SJCRH30 (cell line): ENCODE measurements around the gene PCDHGB5. TPM values are rescaled to one million over a fixed set of nuclear protein-coding genes. Genes with fewer than 3 reads are reported as not detected.
A peak's percentile ranks its signal among the peaks of the same experiment; 100 is the strongest.
"Not testable (repeated sequence)": the region's sequence is repeated elsewhere in the genome, so short reads cannot be mapped to it uniquely, and the experiment has no call there.

ENCODE experiments used
- DNase-seq, 2 experiments: peaks; one replicate each; pipeline ENCODE4 v3.0.0-alpha.2; 2015 to 2020
- H3K27ac ChIP-seq: fragments of 250-450 bp; sonication (Bioruptor Pico); 2 replicates; pipeline ENCODE4 v1.5.1; 2020; ENCODE audit warnings: mild to moderate bottlenecking, moderate library complexity
- H3K27me3 ChIP-seq: fragments of 250-450 bp; sonication (Bioruptor Pico); 2 replicates; pipeline ENCODE4 v1.5.1; 2020; ENCODE audit warnings: mild to moderate bottlenecking, moderate library complexity
- H3K36me3 ChIP-seq: fragments of 250-450 bp; sonication (Bioruptor Pico); 2 replicates; pipeline ENCODE4 v1.5.1; 2020; ENCODE audit warnings: mild to moderate bottlenecking, moderate library complexity
- H3K4me1 ChIP-seq: fragments of 250-450 bp; sonication (Bioruptor Pico); 2 replicates; pipeline ENCODE4 v1.5.1; 2020; ENCODE audit warnings: mild to moderate bottlenecking, moderate library complexity
- H3K4me3 ChIP-seq: fragments of 250-450 bp; sonication (Bioruptor Pico); 2 replicates; pipeline ENCODE4 v1.5.1; 2020; ENCODE audit warnings: mild to moderate bottlenecking, moderate library complexity
- H3K9me3 ChIP-seq: fragments of 250-450 bp; sonication (Bioruptor Pico); replicated peaks from 2 replicates; pipeline ENCODE4 v1.5.1; 2020; ENCODE audit warnings: mild to moderate bottlenecking, moderate library complexity
- total RNA-seq: library from RNA; depleted of rRNA; stranded (reverse); fragments of >200 nt; shearing (Covaris generic); gene quantifications from 2 replicates; pipeline ENCODE4 v1.2.3, GENCODE V29; 2014

PCDHGB5 gene
- total RNA-seq, 1 experiment from 2014 or later, result 2.2 TPM

DNA sequence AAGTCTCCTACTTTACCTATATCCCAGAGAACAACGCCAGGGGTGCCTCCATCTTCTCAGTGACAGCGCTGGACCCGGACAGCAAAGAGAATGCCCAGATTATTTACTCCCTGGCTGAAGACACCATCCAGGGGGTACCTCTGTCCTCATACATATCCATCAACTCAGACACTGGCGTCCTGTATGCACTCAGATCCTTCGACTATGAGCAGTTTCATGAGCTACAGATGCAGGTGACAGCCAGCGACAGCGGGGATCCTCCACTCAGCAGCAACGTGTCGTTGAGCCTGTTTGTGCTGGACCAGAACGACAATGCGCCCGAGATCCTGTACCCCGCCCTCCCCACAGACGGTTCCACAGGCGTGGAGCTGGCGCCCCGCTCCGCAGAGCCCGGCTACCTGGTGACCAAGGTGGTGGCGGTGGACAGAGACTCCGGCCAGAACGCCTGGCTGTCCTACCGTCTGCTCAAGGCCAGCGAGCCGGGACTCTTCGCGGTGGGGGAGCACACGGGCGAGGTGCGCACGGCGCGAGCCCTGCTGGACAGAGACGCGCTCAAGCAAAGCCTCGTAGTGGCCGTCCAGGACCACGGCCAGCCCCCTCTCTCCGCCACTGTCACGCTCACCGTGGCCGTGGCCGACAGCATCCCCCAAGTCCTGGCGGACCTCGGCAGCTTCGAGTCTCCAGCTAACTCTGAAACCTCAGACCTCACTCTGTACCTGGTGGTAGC, 17.0 kb downstream of the PCDHGB5 start:
- DNase-seq, H3K27me3 ChIP-seq, H3K4me1 ChIP-seq, H3K27ac ChIP-seq, H3K4me3 ChIP-seq: not testable (repeated sequence)
- Histone ChIP-seq H3K36me3 (peaks cover 17% of the 10 kb centered on the region), H3K9me3 (peaks cover 17% of the 10 kb centered on the region)

DNA sequence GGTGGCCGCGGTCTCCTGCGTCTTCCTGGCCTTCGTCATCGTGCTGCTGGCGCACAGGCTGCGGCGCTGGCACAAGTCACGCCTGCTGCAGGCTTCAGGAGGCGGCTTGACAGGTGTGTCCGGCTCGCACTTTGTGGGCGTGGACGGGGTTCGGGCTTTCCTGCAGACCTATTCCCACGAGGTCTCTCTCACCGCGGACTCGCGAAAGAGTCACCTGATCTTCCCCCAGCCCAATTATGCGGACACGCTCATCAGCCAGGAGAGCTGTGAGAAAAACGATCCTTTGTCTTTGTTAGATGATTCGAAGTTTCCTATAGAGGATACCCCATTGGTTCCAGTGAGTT, 17.5 kb downstream of the PCDHGB5 start:
- Histone ChIP-seq H3K36me3 (peaks cover 18% of the 10 kb centered on the region), H3K9me3 (peaks cover 17% of the 10 kb centered on the region)
- not testable (repeated sequence) for H3K4me1 ChIP-seq, H3K27ac ChIP-seq, H3K4me3 ChIP-seq, H3K27me3 ChIP-seq, DNase-seq

DNA sequence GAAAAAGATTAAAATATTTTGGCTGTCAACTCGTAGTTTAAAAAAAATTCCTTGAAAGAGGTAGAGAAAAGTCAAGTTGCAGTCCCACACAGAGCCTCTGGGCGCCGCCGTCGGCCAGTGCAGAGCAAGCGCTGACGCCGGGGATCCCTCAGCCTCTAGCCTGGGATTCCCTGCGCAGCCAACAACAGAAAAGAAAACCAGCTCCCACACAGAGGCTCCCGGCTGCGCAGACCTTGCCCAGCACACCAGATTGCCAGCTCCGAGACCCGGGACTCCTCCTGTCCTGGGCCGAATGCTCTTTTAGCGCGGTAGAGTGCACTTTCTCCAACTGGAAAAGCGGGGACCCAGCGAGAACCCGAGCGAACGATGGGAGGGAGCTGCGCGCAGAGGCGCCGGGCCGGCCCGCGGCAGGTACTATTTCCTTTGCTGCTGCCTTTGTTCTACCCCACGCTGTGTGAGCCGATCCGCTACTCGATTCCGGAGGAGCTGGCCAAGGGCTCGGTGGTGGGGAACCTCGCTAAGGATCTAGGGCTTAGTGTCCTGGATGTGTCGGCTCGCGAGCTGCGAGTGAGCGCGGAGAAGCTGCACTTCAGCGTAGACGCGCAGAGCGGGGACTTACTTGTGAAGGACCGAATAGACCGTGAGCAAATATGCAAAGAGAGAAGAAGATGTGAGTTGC, 19.9 kb downstream of the PCDHGB5 start, which contains the start of gene PCDHGB7:
TSS of gene PCDHGB7 (plus strand) at position 184 of the 679 bp plus-strand sequence. CDS start at position 367, 183 bp downstream.
- not testable (repeated sequence) for H3K27ac ChIP-seq, H3K4me1 ChIP-seq, H3K27me3 ChIP-seq, H3K4me3 ChIP-seq
- Histone ChIP-seq H3K9me3 (peaks cover 16% of the 10 kb centered on the region), H3K36me3 (peaks cover 20% of the 10 kb centered on the region; the same call in 1 of the 2 replicates)
- DNase-seq, result peak in 1 of 2 experiments; percentile 15

DNA sequence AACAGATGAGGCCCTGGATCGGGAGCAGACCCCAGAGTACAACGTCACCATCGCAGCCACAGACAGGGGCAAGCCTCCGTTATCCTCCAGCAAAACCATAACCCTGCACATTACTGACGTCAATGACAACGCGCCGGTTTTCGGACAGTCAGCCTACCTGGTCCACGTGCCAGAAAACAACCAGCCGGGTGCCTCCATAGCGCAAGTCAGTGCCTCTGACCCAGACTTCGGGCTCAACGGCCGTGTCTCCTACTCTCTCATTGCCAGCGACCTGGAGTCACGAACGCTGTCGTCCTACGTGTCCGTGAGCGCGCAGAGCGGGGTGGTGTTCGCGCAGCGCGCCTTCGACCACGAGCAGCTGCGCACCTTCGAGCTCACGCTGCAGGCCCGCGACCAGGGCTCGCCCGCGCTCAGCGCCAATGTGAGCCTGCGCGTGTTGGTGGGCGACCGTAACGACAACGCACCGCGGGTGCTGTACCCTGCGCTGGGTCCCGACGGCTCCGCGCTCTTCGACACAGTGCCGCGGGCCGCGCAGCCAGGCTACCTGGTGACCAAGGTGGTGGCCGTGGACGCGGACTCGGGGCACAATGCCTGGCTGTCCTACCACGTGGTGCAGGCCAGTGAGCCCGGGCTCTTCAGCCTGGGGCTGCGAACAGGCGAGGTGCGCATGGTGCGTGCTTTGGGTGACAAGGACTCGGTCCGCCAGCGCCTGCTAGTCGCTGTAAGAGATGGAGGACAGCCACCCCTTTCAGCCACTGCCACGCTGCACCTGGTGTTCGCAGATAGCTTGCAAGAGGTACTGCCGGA, 21.5 kb downstream of the PCDHGB5 start:
- peaks cover 17% of the 10 kb centered on the region; the same call in 1 of the 2 replicates for H3K36me3 ChIP-seq
- no peak overlapping the region for H3K27ac ChIP-seq
- no peaks in the 10 kb centered on the region for H3K27me3 ChIP-seq
- no peak overlapping the region for H3K4me3 ChIP-seq
- no peaks in the 10 kb centered on the region for H3K4me1 ChIP-seq
- peaks cover 16% of the 10 kb centered on the region for H3K9me3 ChIP-seq
- DNase-seq, result no peak

DNA sequence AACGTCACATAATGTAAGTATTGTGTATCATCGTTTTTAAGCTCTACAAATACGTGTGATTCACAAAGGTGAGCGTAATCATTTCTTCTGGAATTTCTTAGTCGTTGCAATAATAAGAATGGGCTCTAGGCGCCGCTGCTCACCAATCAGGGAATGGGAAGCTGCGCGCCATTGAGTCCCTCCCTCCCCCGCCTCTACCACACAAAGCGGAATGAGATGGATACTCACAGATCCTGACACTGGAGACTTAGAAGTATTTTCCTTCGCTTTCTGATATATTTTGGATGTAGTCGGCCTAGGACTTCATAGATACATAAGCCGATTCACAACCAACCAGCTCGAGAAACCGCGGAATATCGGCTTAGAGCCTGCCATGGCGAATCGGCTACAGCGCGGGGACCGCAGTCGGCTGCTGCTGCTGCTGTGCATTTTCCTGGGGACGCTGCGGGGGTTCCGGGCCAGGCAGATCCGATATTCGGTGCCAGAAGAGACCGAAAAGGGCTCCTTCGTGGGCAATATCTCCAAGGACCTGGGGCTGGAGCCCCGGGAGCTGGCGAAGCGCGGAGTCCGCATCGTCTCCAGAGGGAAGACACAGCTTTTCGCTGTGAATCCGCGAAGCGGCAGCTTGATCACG, 23.2 kb downstream of the PCDHGB5 start, which contains the start of gene PCDHGA11:
TSS of gene PCDHGA11 (plus strand) at position 197 of the 634 bp plus-strand sequence. CDS start at position 374, 177 bp downstream.
- Histone ChIP-seq H3K4me3 (no peak within 1 kb of the TSS), H3K27me3 (no peaks in the 10 kb centered on the region), H3K36me3 (peaks cover 18% of the 10 kb centered on the region), H3K9me3 (peaks cover 12% of the 10 kb centered on the region), H3K27ac (no peak within 1 kb of the TSS), H3K4me1 (no peaks in the 10 kb centered on the region)
- DNase-seq, result peak in 1 of 2 experiments; percentile 4

DNA sequence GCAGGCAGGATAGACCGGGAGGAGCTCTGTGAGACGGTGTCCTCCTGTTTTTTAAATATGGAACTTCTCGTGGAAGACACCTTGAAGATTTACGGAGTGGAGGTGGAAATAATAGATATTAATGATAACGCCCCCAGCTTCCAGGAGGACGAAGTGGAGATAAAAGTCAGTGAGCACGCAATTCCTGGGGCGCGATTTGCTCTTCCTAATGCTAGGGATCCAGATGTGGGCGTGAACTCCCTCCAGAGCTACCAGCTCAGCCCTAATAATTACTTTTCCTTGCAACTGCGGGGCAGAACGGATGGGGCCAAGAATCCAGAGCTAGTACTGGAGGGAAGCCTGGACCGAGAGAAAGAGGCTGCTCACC, 23.7 kb downstream of the PCDHGB5 start:
- Histone ChIP-seq H3K4me1 (no peaks in the 10 kb centered on the region), H3K4me3 (no peak overlapping the region), H3K27ac (no peak overlapping the region), H3K9me3 (peaks cover 9% of the 10 kb centered on the region), H3K36me3 (peaks cover 18% of the 10 kb centered on the region), H3K27me3 (no peaks in the 10 kb centered on the region)
- DNase-seq, result no peak

DNA sequence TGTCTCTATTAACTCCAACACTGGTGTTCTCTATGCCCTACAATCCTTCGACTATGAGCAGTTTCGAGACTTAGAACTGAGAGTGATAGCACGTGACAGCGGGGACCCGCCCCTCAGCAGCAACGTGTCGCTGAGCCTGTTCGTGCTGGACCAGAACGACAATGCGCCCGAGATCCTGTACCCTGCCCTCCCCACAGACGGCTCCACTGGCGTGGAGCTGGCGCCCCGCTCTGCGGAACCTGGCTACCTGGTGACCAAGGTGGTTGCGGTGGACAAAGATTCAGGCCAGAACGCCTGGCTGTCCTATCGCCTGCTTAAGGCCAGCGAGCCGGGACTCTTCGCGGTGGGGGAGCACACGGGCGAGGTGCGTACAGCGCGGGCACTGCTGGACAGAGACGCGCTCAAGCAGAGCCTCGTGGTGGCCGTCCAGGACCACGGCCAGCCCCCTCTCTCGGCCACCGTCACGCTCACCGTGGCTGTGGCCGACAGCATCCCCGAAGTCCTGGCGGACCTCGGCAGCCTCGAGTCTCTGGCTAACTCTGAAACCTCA, 25.1 kb downstream of the PCDHGB5 start:
- H3K27ac ChIP-seq, result no peak overlapping the region
- DNase-seq, result no peak
- H3K36me3 ChIP-seq, result peaks cover 16% of the 10 kb centered on the region
- H3K27me3 ChIP-seq, result no peaks in the 10 kb centered on the region
- peaks cover 4% of the 10 kb centered on the region for H3K9me3 ChIP-seq
- H3K4me1 ChIP-seq, result no peaks in the 10 kb centered on the region
- no peak overlapping the region for H3K4me3 ChIP-seq

DNA sequence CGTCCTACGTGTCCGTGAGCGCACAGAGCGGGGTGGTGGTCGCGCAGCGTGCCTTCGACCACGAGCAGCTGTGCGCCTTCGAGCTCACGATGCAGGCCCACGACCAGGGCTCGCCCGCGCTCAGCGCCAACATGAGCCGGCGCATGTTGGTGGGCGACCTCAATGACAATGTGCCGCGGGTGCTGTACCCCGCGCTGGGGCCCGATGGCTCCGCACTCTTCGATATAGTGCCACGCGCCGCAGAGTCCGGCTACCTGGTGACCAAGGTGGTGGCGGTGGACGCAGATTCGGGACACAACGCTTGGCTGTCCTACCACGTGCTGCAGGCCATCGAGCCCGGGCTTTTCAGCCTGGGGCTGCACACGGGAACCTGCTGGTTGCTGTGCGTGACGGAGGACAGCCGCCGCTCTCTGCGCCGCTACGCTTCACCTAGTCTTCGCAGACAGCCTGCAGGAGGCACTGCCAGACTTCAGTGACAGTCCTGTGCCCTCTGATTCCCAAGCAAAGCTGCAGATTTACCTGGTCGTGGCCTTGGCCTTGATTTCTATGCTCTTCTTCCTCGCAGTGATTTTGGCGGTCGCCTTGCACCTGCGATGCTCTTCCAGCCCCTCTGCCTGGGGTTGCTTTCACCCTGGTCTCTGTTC, 30.2 kb downstream of the PCDHGB5 start:
- no peaks in the 10 kb centered on the region for H3K4me1 ChIP-seq
- no peaks in the 10 kb centered on the region for H3K27me3 ChIP-seq
- peaks cover 22% of the 10 kb centered on the region for H3K36me3 ChIP-seq
- no peak overlapping the region for H3K27ac ChIP-seq
- DNase-seq, result no peak
- H3K9me3 ChIP-seq, result peaks cover 3% of the 10 kb centered on the region; the same call in 1 of the 2 replicates
- no peak overlapping the region for H3K4me3 ChIP-seq

DNA sequence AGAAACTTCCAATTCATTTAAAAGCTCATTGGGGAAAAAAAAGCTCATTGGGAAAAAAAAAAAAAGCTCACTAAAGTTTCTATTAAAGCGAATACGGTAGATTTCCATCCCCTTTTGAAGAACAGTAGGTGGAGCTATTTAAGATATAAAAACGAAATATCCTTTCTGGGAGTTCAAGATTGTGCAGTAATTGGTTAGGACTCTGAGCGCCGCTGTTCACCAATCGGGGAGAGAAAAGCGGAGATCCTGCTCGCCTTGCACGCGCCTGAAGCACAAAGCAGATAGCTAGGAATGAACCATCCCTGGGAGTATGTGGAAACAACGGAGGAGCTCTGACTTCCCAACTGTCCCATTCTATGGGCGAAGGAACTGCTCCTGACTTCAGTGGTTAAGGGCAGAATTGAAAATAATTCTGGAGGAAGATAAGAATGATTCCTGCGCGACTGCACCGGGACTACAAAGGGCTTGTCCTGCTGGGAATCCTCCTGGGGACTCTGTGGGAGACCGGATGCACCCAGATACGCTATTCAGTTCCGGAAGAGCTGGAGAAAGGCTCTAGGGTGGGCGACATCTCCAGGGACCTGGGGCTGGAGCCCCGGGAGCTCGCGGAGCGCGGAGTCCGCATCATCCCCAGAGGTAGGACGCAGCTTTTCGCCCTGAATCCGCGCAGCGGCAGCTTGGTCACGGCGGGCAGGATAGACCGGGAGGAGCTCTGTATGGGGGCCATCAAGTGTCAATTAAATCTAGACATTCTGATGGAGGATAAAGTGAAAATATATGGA, 32.8 kb downstream of the PCDHGB5 start, which contains the start of gene PCDHGA12:
TSS of gene PCDHGA12 (plus strand) at position 176 of the 782 bp plus-strand sequence. CDS start at position 429, 253 bp downstream.
- Histone ChIP-seq H3K9me3 (peaks cover 3% of the 10 kb centered on the region; the same call in 1 of the 2 replicates), H3K4me3 (no peak within 1 kb of the TSS), H3K4me1 (no peaks in the 10 kb centered on the region), H3K36me3 (peaks cover 17% of the 10 kb centered on the region), H3K27me3 (no peaks in the 10 kb centered on the region), H3K27ac (no peak within 1 kb of the TSS)
- no peak for DNase-seq

DNA sequence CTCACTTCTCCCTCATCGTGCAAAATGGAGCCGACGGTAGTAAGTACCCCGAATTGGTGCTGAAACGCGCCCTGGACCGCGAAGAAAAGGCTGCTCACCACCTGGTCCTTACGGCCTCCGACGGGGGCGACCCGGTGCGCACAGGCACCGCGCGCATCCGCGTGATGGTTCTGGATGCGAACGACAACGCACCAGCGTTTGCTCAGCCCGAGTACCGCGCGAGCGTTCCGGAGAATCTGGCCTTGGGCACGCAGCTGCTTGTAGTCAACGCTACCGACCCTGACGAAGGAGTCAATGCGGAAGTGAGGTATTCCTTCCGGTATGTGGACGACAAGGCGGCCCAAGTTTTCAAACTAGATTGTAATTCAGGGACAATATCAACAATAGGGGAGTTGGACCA, 33.5 kb downstream of the PCDHGB5 start:
- peaks cover 3% of the 10 kb centered on the region; the same call in 1 of the 2 replicates for H3K9me3 ChIP-seq
- no peaks in the 10 kb centered on the region for H3K27me3 ChIP-seq
- no peak for DNase-seq
- H3K36me3 ChIP-seq, result peaks cover 16% of the 10 kb centered on the region
- no peak overlapping the region for H3K4me3 ChIP-seq
- no peak overlapping the region for H3K27ac ChIP-seq
- H3K4me1 ChIP-seq, result no peaks in the 10 kb centered on the region

DNA sequence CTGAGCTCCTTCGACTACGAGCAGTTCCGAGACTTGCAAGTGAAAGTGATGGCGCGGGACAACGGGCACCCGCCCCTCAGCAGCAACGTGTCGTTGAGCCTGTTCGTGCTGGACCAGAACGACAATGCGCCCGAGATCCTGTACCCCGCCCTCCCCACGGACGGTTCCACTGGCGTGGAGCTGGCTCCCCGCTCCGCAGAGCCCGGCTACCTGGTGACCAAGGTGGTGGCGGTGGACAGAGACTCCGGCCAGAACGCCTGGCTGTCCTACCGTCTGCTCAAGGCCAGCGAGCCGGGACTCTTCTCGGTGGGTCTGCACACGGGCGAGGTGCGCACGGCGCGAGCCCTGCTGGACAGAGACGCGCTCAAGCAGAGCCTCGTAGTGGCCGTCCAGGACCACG, 34.6 kb downstream of the PCDHGB5 start:
- not testable (repeated sequence) for H3K4me3 ChIP-seq, H3K9me3 ChIP-seq, DNase-seq

DNA sequence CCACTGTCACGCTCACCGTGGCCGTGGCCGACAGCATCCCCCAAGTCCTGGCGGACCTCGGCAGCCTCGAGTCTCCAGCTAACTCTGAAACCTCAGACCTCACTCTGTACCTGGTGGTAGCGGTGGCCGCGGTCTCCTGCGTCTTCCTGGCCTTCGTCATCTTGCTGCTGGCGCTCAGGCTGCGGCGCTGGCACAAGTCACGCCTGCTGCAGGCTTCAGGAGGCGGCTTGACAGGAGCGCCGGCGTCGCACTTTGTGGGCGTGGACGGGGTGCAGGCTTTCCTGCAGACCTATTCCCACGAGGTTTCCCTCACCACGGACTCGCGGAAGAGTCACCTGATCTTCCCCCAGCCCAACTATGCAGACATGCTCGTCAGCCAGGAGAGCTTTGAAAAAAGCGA, 35.0 kb downstream of the PCDHGB5 start:
- H3K27ac ChIP-seq, H3K9me3 ChIP-seq, H3K27me3 ChIP-seq, DNase-seq, H3K4me1 ChIP-seq, H3K4me3 ChIP-seq: not testable (repeated sequence)
- peaks cover 14% of the 10 kb centered on the region for H3K36me3 ChIP-seq

More for the DNA sequence above, 34.6 kb downstream of the PCDHGB5 start:
- H3K36me3 ChIP-seq, result peaks cover 14% of the 10 kb centered on the region
- H3K27ac ChIP-seq, H3K27me3 ChIP-seq, H3K4me1 ChIP-seq: not testable (repeated sequence)

DNA sequence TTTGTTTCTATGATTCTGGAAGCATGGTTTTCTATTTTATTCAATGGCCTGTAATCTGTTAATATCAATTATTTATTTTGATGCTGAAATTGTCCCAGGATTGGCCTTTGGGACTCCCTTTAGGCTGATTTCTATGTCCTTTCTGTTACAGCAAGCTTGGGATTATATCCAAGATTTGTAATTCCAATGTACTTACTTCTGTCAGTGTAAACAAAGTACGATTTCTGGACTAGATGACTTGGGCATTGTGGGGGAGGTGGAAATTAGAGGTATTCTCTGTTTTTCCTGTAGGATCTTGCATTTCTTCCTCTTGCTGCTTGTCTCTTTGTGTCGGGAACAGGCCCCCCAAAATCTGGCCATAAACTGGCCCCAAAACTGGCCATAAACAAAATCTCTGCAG, 36.3 kb downstream of the PCDHGB5 start:
- H3K27me3 ChIP-seq, result no peaks in the 10 kb centered on the region
- H3K27ac ChIP-seq, result no peak overlapping the region
- no peaks in the 10 kb centered on the region for H3K4me1 ChIP-seq
- DNase-seq, result no peak
- peaks cover 3% of the 10 kb centered on the region; the same call in 1 of the 2 replicates for H3K9me3 ChIP-seq
- peaks cover 12% of the 10 kb centered on the region for H3K36me3 ChIP-seq
- no peak overlapping the region for H3K4me3 ChIP-seq
